ENCODE data around the gene MUC6. TPM values are rescaled to one million over a fixed set of nuclear protein-coding genes. Genes with fewer than 3 reads are reported as not detected.

The MUC6 gene
- total RNA-seq, 4 donors from 2014 or later, result 0.19 TPM; not detected in 3

DNA sequence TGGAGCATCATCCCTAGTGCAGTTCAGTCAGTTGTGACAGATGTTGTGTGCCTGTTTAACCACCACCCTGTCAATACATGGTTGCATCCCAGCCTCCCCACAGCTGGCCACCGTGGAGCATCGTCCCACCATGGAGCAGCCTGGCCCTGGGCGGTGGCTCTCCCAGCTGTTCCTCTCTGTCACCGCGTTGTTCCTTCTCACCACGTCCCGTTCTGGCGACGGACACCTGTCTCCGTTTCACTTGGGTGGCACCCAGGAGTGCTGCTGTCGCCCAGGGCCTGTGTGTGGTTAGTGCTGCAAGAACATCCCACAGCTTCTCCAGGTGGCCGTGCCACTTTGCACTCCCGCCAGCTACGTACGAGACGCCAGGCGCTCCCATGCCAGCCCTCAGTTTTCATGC, 26.5 kb downstream of the MUC6 start:
- no peaks in the 10 kb centered on the region for H3K9me3 ChIP-seq
- peaks cover 0 to 4% (median 0%) of the 10 kb centered on the region in 3 donors for H3K4me1 ChIP-seq
- intact Hi-C loops (cut with DNase I), result no loop called here
- no peak for DNase-seq
- no peaks in the 10 kb centered on the region for H3K27me3 ChIP-seq
- WGBS, 2 donors, result 84 to 89% methylated on average over 10 to 14 of the region's 17 CpGs
- H3K4me3 ChIP-seq, result no peak overlapping the region
- TF ChIP-seq, protein P1, sequence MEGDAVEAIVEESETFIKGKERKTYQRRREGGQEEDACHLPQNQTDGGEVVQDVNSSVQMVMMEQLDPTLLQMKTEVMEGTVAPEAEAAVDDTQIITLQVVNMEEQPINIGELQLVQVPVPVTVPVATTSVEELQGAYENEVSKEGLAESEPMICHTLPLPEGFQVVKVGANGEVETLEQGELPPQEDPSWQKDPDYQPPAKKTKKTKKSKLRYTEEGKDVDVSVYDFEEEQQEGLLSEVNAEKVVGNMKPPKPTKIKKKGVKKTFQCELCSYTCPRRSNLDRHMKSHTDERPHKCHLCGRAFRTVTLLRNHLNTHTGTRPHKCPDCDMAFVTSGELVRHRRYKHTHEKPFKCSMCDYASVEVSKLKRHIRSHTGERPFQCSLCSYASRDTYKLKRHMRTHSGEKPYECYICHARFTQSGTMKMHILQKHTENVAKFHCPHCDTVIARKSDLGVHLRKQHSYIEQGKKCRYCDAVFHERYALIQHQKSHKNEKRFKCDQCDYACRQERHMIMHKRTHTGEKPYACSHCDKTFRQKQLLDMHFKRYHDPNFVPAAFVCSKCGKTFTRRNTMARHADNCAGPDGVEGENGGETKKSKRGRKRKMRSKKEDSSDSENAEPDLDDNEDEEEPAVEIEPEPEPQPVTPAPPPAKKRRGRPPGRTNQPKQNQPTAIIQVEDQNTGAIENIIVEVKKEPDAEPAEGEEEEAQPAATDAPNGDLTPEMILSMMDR (IDR thresholded peaks at IDR 0.05), result no peak
- TF ChIP-seq POLR2A (IDR thresholded peaks at IDR 0.05), result no peak
- peaks cover 37 to 91% (median 37%) of the 10 kb centered on the region in 3 donors for H3K36me3 ChIP-seq
- no peak overlapping the region for H3K27ac ChIP-seq

- no peak for DNase-seq
- 91 to 93% methylated on average over 10 of the region's 33 CpGs for WGBS, 2 donors
Measured at GRCh38 chr11:1009371-1009770, 27.1 kb downstream of the MUC6 start.

DNA sequence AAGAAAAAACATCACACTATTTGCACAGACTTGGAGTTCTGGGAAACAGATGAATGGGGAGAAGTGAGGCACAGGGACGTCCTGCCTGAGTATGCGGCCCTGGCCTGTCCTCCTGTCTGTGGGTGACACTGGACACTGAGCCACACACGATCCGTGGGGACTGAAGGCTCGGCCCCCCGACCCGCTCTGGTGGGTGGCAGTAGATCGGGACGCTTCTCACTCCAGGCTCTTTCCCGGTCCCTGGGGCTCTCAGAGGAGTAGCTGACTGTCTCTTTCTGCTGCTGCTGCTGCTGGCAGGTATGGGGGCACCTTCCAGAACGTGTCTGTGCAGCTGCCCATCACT, 27.7 kb downstream of the MUC6 start:
- no peak overlapping the region for H3K27ac ChIP-seq

More at GRCh38 chr11:1009371-1009770, 27.1 kb downstream of the MUC6 start:
- Histone ChIP-seq H3K9me3 (no peaks in the 10 kb centered on the region), H3K4me1 (peaks cover 0 to 4% (median 0%) of the 10 kb centered on the region in 3 donors), H3K36me3 (peaks cover 37 to 97% (median 37%) of the 10 kb centered on the region in 3 donors), H3K4me3 (no peak overlapping the region), H3K27me3 (no peaks in the 10 kb centered on the region), H3K27ac (no peak overlapping the region)
- TF ChIP-seq, protein P1 (IDR thresholded peaks at IDR 0.05), result no peak
- intact Hi-C loops (cut with DNase I), result no loop called here

DNA sequence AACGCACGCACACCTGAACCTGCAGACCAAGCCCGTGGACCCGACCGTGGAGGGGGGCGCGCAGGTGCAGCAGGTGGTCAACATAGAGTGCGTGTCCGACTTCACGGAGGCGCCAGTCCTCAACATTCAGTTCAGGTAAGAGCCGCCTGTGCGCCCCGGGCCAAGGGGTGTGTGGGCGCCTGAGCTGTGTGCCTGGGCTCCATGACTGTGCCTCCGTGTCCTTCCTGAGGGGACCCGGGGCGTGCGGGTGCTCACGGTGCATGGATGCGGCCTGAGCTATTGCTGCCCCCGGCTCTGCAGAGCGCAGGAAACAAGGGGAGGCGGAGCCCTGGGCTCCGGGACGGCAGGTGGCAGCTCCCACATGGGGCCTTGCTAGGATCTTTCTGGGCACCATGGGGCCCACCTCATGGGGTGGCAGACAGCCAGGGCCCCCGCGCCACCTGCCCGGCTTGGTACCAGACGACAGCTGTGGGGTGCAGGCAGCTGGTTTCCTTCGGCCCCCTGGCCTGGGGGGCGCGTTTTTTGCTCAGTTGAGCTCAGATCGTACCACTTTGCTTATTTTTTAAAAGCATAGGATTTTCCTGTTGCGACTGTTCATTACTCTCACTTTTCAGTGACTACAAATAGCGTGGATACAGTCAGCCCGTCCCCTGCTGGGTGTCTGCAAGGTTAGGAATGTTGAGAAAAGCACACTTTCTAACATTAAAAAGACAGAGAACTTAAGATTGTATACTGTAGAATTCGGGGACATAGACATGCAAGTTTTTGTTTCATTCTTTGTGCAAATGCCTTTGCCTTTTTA, 28.3 kb downstream of the MUC6 start:
- TF ChIP-seq POLR2A (IDR thresholded peaks at IDR 0.05), result no peak
- intact Hi-C loops (cut with DNase I), result no loop called here
- Histone ChIP-seq H3K9me3 (no peaks in the 10 kb centered on the region), H3K4me1 (peaks cover 0 to 4% (median 0%) of the 10 kb centered on the region in 3 donors), H3K4me3 (no peak overlapping the region), H3K27me3 (no peaks in the 10 kb centered on the region), H3K36me3 (peaks cover 37 to 98% (median 37%) of the 10 kb centered on the region in 3 donors), H3K27ac (no peak overlapping the region)
- DNase-seq, result no peak
- WGBS, 2 donors, result 86 to 94% methylated on average over 7 to 10 of the region's 38 CpGs

More for the DNA sequence above, 27.7 kb downstream of the MUC6 start:
- peaks cover 0 to 4% (median 0%) of the 10 kb centered on the region in 3 donors for H3K4me1 ChIP-seq
- TF ChIP-seq, protein P1 (IDR thresholded peaks at IDR 0.05), result no peak
- TF ChIP-seq POLR2A (IDR thresholded peaks at IDR 0.05), result no peak
- DNase-seq, result no peak
- no peak overlapping the region for H3K4me3 ChIP-seq
- intact Hi-C loops (cut with DNase I), result no loop called here
- H3K36me3 ChIP-seq, result peaks cover 37 to 98% (median 37%) of the 10 kb centered on the region in 3 donors
- no peaks in the 10 kb centered on the region for H3K27me3 ChIP-seq
- no peaks in the 10 kb centered on the region for H3K9me3 ChIP-seq
- WGBS, 2 donors, result 75 to 90% methylated on average over 4 to 8 of the region's 11 CpGs

- H3K27me3 ChIP-seq, result no peaks in the 10 kb centered on the region
- peaks cover 0 to 4% (median 0%) of the 10 kb centered on the region in 3 donors for H3K4me1 ChIP-seq
- no peak for TF ChIP-seq POLR2A (IDR thresholded peaks at IDR 0.05)
- TF ChIP-seq, protein P1 (IDR thresholded peaks at IDR 0.05), result no peak
- 90 to 91% methylated on average over 6 to 10 of the region's 10 CpGs for WGBS, 2 donors
- H3K4me3 ChIP-seq, result no peak overlapping the region
- no peak for DNase-seq
- no peak overlapping the region for H3K27ac ChIP-seq
- peaks cover 36 to 100% (median 43%) of the 10 kb centered on the region in 3 donors for H3K36me3 ChIP-seq
- no peaks in the 10 kb centered on the region for H3K9me3 ChIP-seq
- intact Hi-C loops (cut with DNase I), result no loop called here
Measured at GRCh38 chr11:1007279-1007678, 29.2 kb downstream of the MUC6 start.
